ENCODE results near the gene FLYWCH1.
"Not testable (repeated sequence)": the region's sequence is repeated elsewhere in the genome, so short reads cannot be mapped to it uniquely, and the experiment has no call there.

FLYWCH1 gene

GRCh38 chr16:2925951-2926649 is 14.4 kb downstream of the FLYWCH1 start:
- DNase-seq (ENCODE audit: low read depth), result no peak

GRCh38 chr16:2926650-2926999 is 14.9 kb downstream of the FLYWCH1 start:
- no peak for DNase-seq (ENCODE audit: low read depth)

GRCh38 chr16:2927010-2927646 is 15.4 kb downstream of the FLYWCH1 start:
- peak; percentile 82 for DNase-seq (ENCODE audit: low read depth)

GRCh38 chr16:2928151-2928550 is 16.4 kb downstream of the FLYWCH1 start:
- DNase-seq (ENCODE audit: low read depth), result not testable (repeated sequence)

GRCh38 chr16:2928796-2929195 is 17.1 kb downstream of the FLYWCH1 start:
- DNase-seq (ENCODE audit: low read depth), result no peak

- DNase-seq (ENCODE audit: low read depth), result no peak
These were observed 18.0 kb downstream of the FLYWCH1 start for GRCh38 chr16:2929693-2930092.

GRCh38 chr16:2930236-2930635 is 18.5 kb downstream of the FLYWCH1 start:
- no peak for DNase-seq (ENCODE audit: low read depth)

- not testable (repeated sequence) for DNase-seq (ENCODE audit: low read depth)
These were observed 19.6 kb downstream of the FLYWCH1 start for GRCh38 chr16:2931231-2931914.

- no peak for DNase-seq (ENCODE audit: low read depth)
These were observed 21.4 kb downstream of the FLYWCH1 start for GRCh38 chr16:2933136-2933535.

- DNase-seq (ENCODE audit: low read depth), result no peak
These were observed 22.0 kb downstream of the FLYWCH1 start for GRCh38 chr16:2933701-2934100.

GRCh38 chr16:2934450-2934849 is 22.7 kb downstream of the FLYWCH1 start:
- no peak for DNase-seq (ENCODE audit: low read depth)

GRCh38 chr16:2936436-2937011 is 24.8 kb downstream of the FLYWCH1 start:
- DNase-seq (ENCODE audit: low read depth), result no peak

GRCh38 chr16:2937170-2937569 is 25.4 kb downstream of the FLYWCH1 start:
- no peak for DNase-seq (ENCODE audit: low read depth)

- DNase-seq (ENCODE audit: low read depth), result no peak
These were observed 26.5 kb downstream of the FLYWCH1 start for GRCh38 chr16:2938206-2938605.

- no peak for DNase-seq (ENCODE audit: low read depth)
These were observed 28.2 kb downstream of the FLYWCH1 start for GRCh38 chr16:2939968-2940367.

- no peak for DNase-seq (ENCODE audit: low read depth)
These were observed 30.3 kb downstream of the FLYWCH1 start for GRCh38 chr16:2942045-2942444.

GRCh38 chr16:2943716-2944115 is 32.0 kb downstream of the FLYWCH1 start:
- not testable (repeated sequence) for DNase-seq (ENCODE audit: low read depth)

GRCh38 chr16:2946649-2947048 is 34.9 kb downstream of the FLYWCH1 start:
- DNase-seq (ENCODE audit: low read depth), result no peak

- no peak for DNase-seq (ENCODE audit: low read depth)
These were observed 37.3 kb downstream of the FLYWCH1 start for GRCh38 chr16:2948807-2949704.

- no peak for DNase-seq (ENCODE audit: low read depth)
These were observed 38.1 kb downstream of the FLYWCH1 start for GRCh38 chr16:2949705-2950352.

GRCh38 chr16:2950353-2950724 is 38.6 kb downstream of the FLYWCH1 start:
- no peak for DNase-seq (ENCODE audit: low read depth)

All from stimulated activated CD8-positive, alpha-beta memory T cell treated with anti-CD3 and anti-CD28 coated beads, Interleukin-15, amount 100 ng/mL, for 1 hour (primary cell).